ENCODE measurements around the gene MT1M. TPM values are rescaled to one million over a fixed set of nuclear protein-coding genes. Genes with fewer than 3 reads are reported as not detected.

The MT1M gene
- polyA plus RNA-seq, 1 donor (not counting 4 experiments of a cell fraction or from before 2014, with no cell fraction given): 0.20 TPM

DNA sequence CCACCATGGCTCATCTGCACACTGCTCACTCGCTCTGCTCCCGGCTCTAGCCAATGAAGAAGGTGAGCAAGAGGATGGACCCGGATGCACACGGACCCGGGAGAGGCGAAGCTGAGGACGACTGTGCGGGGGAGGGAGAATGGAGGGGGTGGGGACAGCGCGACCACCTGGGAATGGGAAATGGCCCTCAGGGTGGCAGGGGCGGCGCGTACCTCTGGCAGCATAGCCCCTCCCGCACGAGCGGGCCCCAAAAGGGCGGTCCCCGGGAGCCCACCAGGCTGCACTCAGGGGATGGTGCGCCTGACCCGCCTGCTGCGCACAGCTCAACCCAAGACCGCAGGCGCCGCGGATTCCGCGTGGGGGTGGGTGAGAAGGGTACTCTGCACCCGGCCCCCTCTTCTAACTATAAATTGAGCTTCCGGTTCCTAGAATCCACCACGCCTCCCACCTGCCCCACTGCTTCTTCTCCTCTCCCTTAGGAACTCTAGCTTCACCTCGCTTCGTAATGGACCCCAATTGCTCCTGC lies 43.3 kb downstream of the MT1M start:
- Histone ChIP-seq H3K9me1 (ENCODE audit: control insufficient read depth, extremely low read depth, insufficient read depth, low read length) (no peaks in the 10 kb centered on the region), H3K4me1 (ENCODE audit: control insufficient read depth, extremely low read depth, insufficient read depth, low read length) (no peaks in the 10 kb centered on the region), H3K36me3 (ENCODE audit: control insufficient read depth in 2 of 2, extremely low read depth in 1 of 2, insufficient read depth in 2 of 2, low read length in 2 of 2) (no peaks in the 10 kb centered on the region), H4K20me1 (ENCODE audit: control insufficient read depth, extremely low read depth, insufficient read depth, low read length) (no peaks in the 10 kb centered on the region), H3K4me2 (ENCODE audit: control insufficient read depth, extremely low read depth, insufficient read depth, low read depth, low read length) (peak overlapping the region; percentile 38), H3K27me3 (ENCODE audit: control insufficient read depth, extremely low read depth, insufficient read depth, low read length) (no peaks in the 10 kb centered on the region), H3K4me3 (ENCODE audit: control insufficient read depth in 2 of 3, extremely low read depth in 1 of 3, insufficient read depth in 2 of 3, low read depth in 1 of 3, low read length in 3 of 3) (no peak overlapping the region), H3K79me2 (ENCODE audit: control insufficient read depth, insufficient read depth, low read length) (no peaks in the 10 kb centered on the region), H3K27ac (ENCODE audit: control insufficient read depth, insufficient read depth, low read length) (no peak overlapping the region), H3K9me3 (ENCODE audit: control insufficient read depth, low read depth, low read length) (no peaks in the 10 kb centered on the region), H3K9ac (ENCODE audit: control insufficient read depth, extremely low read depth, insufficient read depth, low read length) (no peak overlapping the region), H2AFZ (ENCODE audit: control insufficient read depth, low read length) (no peak overlapping the region)
- FAIRE-seq: no peak
- no peak for TF ChIP-seq EZH2 (IDR thresholded peaks at IDR 0.05; ENCODE audit: low read length)
- TF ChIP-seq, protein P1, sequence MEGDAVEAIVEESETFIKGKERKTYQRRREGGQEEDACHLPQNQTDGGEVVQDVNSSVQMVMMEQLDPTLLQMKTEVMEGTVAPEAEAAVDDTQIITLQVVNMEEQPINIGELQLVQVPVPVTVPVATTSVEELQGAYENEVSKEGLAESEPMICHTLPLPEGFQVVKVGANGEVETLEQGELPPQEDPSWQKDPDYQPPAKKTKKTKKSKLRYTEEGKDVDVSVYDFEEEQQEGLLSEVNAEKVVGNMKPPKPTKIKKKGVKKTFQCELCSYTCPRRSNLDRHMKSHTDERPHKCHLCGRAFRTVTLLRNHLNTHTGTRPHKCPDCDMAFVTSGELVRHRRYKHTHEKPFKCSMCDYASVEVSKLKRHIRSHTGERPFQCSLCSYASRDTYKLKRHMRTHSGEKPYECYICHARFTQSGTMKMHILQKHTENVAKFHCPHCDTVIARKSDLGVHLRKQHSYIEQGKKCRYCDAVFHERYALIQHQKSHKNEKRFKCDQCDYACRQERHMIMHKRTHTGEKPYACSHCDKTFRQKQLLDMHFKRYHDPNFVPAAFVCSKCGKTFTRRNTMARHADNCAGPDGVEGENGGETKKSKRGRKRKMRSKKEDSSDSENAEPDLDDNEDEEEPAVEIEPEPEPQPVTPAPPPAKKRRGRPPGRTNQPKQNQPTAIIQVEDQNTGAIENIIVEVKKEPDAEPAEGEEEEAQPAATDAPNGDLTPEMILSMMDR (optimal IDR thresholded peaks at IDR 0.05 in 1 of 3, IDR thresholded peaks at IDR 0.05 in 1 of 3, conservative IDR thresholded peaks at IDR 0.05 in 1 of 3; ENCODE audit: extremely low read depth in 1 of 3, insufficient read depth in 2 of 3, low read length in 3 of 3): no peak
- DNase-seq (ENCODE audit: low read depth, low spot score): no peak
- dilution Hi-C loops (cut with MboI; ENCODE audit: extremely low pct_ligation_motif_present, low sequenced_read_pairs): no loop called here

DNA sequence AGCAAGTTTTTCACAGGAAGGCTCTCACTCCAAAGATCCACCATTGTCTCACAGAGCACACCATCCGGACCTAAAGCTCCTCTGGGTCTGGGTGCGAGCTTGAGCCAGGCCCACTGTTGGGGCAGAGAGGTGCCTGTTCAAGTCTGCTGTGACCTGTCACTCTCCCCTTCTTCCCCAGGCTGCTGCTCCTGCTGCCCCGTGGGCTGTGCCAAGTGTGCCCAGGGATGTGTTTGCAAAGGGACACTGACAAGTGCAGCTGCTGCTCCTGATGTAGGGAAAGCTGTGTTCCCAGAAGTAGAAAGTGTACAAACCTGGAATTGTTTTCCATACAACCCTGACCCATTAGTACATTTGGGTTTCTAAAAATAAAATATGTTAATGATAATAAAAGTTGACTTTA lies 45.0 kb downstream of the MT1M start:
- no peaks in the 10 kb centered on the region for H4K20me1 ChIP-seq (ENCODE audit: control insufficient read depth, extremely low read depth, insufficient read depth, low read length)
- DNase-seq (ENCODE audit: low read depth, low spot score) (no peak), FAIRE-seq (no peak)
- no peaks in the 10 kb centered on the region for H3K9me3 ChIP-seq (ENCODE audit: control insufficient read depth, low read depth, low read length)
- H3K4me3 ChIP-seq (ENCODE audit: control insufficient read depth in 2 of 3, extremely low read depth in 1 of 3, insufficient read depth in 2 of 3, low read depth in 1 of 3, low read length in 3 of 3): no peak overlapping the region
- peaks cover under 1% of the 10 kb centered on the region for H3K79me2 ChIP-seq (ENCODE audit: control insufficient read depth, insufficient read depth, low read length)
- H3K4me1 ChIP-seq (ENCODE audit: control insufficient read depth, extremely low read depth, insufficient read depth, low read length): peaks cover 8% of the 10 kb centered on the region
- no peaks in the 10 kb centered on the region for H3K36me3 ChIP-seq (ENCODE audit: control insufficient read depth in 2 of 2, extremely low read depth in 1 of 2, insufficient read depth in 2 of 2, low read length in 2 of 2)
- H3K9ac ChIP-seq (ENCODE audit: control insufficient read depth, extremely low read depth, insufficient read depth, low read length): no peak overlapping the region
- dilution Hi-C loops (cut with MboI; ENCODE audit: extremely low pct_ligation_motif_present, low sequenced_read_pairs): no loop called here
- H3K27ac ChIP-seq (ENCODE audit: control insufficient read depth, insufficient read depth, low read length): no peak overlapping the region
- H2AFZ ChIP-seq (ENCODE audit: control insufficient read depth, low read length): no peak overlapping the region
- H3K4me2 ChIP-seq (ENCODE audit: control insufficient read depth, extremely low read depth, insufficient read depth, low read depth, low read length): no peak overlapping the region
- H3K9me1 ChIP-seq (ENCODE audit: control insufficient read depth, extremely low read depth, insufficient read depth, low read length): no peaks in the 10 kb centered on the region
- H3K27me3 ChIP-seq (ENCODE audit: control insufficient read depth, extremely low read depth, insufficient read depth, low read length): no peaks in the 10 kb centered on the region
- TF ChIP-seq, protein P1 (optimal IDR thresholded peaks at IDR 0.05 in 1 of 3, IDR thresholded peaks at IDR 0.05 in 1 of 3, conservative IDR thresholded peaks at IDR 0.05 in 1 of 3; ENCODE audit: extremely low read depth in 1 of 3, insufficient read depth in 2 of 3, low read length in 3 of 3): no peak
- TF ChIP-seq EZH2 (IDR thresholded peaks at IDR 0.05; ENCODE audit: low read length): no peak
